ENCODE measurements around the gene YWHAQ. TPM values are rescaled to one million over a fixed set of nuclear protein-coding genes. Genes with fewer than 3 reads are reported as not detected.
A peak's percentile ranks its signal among the peaks of the same experiment; 100 is the strongest.

Gene YWHAQ
- total and polyA plus RNA-seq, 4 donors: 68.8 to 145 (median 88.0) TPM

DNA sequence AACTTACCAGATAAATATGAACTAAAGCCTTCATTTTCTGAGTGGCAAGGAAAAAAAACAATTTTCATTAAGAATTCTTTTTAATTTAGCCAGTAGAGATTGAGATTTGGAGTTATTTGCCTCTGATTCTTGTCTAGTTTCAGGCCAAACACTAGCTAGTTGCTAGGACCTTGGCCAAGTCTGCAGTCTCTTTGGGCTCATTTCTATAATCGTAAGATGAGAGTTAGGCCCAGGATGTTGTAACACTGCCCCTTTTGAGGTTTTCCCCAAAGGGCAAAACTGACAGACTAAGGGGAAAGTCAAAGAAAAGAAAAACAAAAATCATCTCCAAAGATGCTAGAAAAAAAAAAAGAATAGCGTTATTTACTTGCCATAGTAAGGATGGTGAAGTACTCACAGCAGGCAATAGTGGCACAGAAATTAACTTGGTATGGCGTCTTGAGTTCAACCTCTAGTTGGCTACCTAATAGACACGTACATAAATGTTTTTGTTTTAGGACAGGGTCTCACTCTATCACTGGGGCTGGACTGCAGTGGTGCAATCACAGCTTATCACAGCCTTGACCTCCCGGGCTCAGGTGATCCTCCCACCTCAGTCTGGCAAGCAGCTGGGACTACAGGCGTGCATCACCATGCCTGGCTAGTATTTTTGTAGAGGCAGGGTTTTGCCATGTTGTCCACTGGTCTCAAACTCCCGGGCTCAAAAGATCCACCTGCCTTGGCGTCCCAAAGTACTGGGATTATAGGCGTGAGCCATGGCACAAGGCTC is 52.1 kb downstream of the YWHAQ start:
- H3K4me1 ChIP-seq (ENCODE audit: control insufficient read depth in 4 of 4, insufficient read depth in 4 of 4, low read length in 3 of 4): peaks cover 0 to 6% (median 0%) of the 10 kb centered on the region in 4 donors
- no peaks in the 10 kb centered on the region for H3K9me3 ChIP-seq (ENCODE audit: control insufficient read depth in 4 of 4, low read length in 3 of 4)
- DNase-seq (ENCODE audit: low spot score): no peak
- peaks cover 0 to 3% (median 1%) of the 10 kb centered on the region in 4 donors for H3K36me3 ChIP-seq (ENCODE audit: control insufficient read depth in 4 of 4, insufficient read depth in 3 of 4, low read depth in 1 of 4, low read length in 3 of 4)
- no peak overlapping the region for H3K9ac ChIP-seq (ENCODE audit: low read depth in 1 of 2, low read length in 2 of 2)
- no peak overlapping the region for H3K4me3 ChIP-seq (ENCODE audit: low read depth in 1 of 3, low read length in 3 of 3)
- H3K27ac ChIP-seq (ENCODE audit: low read depth in 1 of 2, low read length in 2 of 2): no peak overlapping the region
- no peak for TF ChIP-seq YY1 (IDR thresholded peaks at IDR 0.05)
- TF ChIP-seq GABPA (IDR thresholded peaks at IDR 0.05 in 1 of 2, conservative IDR thresholded peaks at IDR 0.05 in 1 of 2): no peak
- peak in 1 of 2 donors; percentile 39 for TF ChIP-seq RXRA (IDR thresholded peaks at IDR 0.05)
- TF ChIP-seq ATF3 (IDR thresholded peaks at IDR 0.05): no peak
- no peak for TF ChIP-seq REST (IDR thresholded peaks at IDR 0.05)
- TF ChIP-seq, protein P1, sequence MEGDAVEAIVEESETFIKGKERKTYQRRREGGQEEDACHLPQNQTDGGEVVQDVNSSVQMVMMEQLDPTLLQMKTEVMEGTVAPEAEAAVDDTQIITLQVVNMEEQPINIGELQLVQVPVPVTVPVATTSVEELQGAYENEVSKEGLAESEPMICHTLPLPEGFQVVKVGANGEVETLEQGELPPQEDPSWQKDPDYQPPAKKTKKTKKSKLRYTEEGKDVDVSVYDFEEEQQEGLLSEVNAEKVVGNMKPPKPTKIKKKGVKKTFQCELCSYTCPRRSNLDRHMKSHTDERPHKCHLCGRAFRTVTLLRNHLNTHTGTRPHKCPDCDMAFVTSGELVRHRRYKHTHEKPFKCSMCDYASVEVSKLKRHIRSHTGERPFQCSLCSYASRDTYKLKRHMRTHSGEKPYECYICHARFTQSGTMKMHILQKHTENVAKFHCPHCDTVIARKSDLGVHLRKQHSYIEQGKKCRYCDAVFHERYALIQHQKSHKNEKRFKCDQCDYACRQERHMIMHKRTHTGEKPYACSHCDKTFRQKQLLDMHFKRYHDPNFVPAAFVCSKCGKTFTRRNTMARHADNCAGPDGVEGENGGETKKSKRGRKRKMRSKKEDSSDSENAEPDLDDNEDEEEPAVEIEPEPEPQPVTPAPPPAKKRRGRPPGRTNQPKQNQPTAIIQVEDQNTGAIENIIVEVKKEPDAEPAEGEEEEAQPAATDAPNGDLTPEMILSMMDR (IDR thresholded peaks at IDR 0.05; ENCODE audit: low read depth, low read length, missing input control): no peak
- TF ChIP-seq EGR1 (IDR thresholded peaks at IDR 0.05; ENCODE audit: low read depth in 2 of 2): no peak
- TF ChIP-seq HNF4A (conservative IDR thresholded peaks at IDR 0.05): peak; percentile 7 to 14
- no peak for TF ChIP-seq HNF4G (IDR thresholded peaks at IDR 0.05)
- TF ChIP-seq, protein P2, sequence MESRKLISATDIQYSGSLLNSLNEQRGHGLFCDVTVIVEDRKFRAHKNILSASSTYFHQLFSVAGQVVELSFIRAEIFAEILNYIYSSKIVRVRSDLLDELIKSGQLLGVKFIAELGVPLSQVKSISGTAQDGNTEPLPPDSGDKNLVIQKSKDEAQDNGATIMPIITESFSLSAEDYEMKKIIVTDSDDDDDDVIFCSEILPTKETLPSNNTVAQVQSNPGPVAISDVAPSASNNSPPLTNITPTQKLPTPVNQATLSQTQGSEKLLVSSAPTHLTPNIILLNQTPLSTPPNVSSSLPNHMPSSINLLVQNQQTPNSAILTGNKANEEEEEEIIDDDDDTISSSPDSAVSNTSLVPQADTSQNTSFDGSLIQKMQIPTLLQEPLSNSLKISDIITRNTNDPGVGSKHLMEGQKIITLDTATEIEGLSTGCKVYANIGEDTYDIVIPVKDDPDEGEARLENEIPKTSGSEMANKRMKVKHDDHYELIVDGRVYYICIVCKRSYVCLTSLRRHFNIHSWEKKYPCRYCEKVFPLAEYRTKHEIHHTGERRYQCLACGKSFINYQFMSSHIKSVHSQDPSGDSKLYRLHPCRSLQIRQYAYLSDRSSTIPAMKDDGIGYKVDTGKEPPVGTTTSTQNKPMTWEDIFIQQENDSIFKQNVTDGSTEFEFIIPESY (IDR thresholded peaks at IDR 0.05): no peak
- TF ChIP-seq JUND (IDR thresholded peaks at IDR 0.05): no peak
- TF ChIP-seq TAF1 (conservative IDR thresholded peaks at IDR 0.05): no peak
- no peaks in the 10 kb centered on the region for H3K27me3 ChIP-seq (ENCODE audit: control insufficient read depth in 4 of 4, insufficient read depth in 4 of 4, low read length in 3 of 4)
- 64% methylated on average over 9 of the region's 9 CpGs for WGBS

- 80% methylated on average over 2 of the region's 2 CpGs for WGBS
- no peak for DNase-seq (ENCODE audit: low spot score)
- TF ChIP-seq, protein P1 (IDR thresholded peaks at IDR 0.05; ENCODE audit: low read depth, low read length, missing input control): no peak
- no peak for TF ChIP-seq JUND (IDR thresholded peaks at IDR 0.05)
- TF ChIP-seq MAX (IDR thresholded peaks at IDR 0.05): no peak
- no peak for TF ChIP-seq REST (IDR thresholded peaks at IDR 0.05)
- TF ChIP-seq HNF4A (conservative IDR thresholded peaks at IDR 0.05): no peak
- TF ChIP-seq YY1 (IDR thresholded peaks at IDR 0.05): no peak
- no peak for TF ChIP-seq NR2F2 (IDR thresholded peaks at IDR 0.05)
These were observed 56.5 kb downstream of the YWHAQ start for GRCh38 chr2:9574331-9574730.

More at GRCh38 chr2:9574331-9574730, 56.5 kb downstream of the YWHAQ start:
- Histone ChIP-seq H3K36me3 (ENCODE audit: control insufficient read depth in 4 of 4, insufficient read depth in 3 of 4, low read depth in 1 of 4, low read length in 3 of 4) (no peaks in the 10 kb centered on the region), H3K27ac (ENCODE audit: low read depth in 1 of 2, low read length in 2 of 2) (no peak overlapping the region), H3K4me1 (ENCODE audit: control insufficient read depth in 4 of 4, insufficient read depth in 4 of 4, low read length in 3 of 4) (peaks cover 0 to 6% (median 0%) of the 10 kb centered on the region in 4 donors), H3K9me3 (ENCODE audit: control insufficient read depth in 4 of 4, low read length in 3 of 4) (no peaks in the 10 kb centered on the region), H3K27me3 (ENCODE audit: control insufficient read depth in 4 of 4, insufficient read depth in 4 of 4, low read length in 3 of 4) (no peaks in the 10 kb centered on the region), H3K9ac (ENCODE audit: low read depth in 1 of 2, low read length in 2 of 2) (no peak overlapping the region), H3K4me3 (ENCODE audit: low read depth in 1 of 3, low read length in 3 of 3) (no peak overlapping the region)

All from liver (tissue), 9 donors.